ENCODE measurements around the gene TNFRSF8.

DNA sequence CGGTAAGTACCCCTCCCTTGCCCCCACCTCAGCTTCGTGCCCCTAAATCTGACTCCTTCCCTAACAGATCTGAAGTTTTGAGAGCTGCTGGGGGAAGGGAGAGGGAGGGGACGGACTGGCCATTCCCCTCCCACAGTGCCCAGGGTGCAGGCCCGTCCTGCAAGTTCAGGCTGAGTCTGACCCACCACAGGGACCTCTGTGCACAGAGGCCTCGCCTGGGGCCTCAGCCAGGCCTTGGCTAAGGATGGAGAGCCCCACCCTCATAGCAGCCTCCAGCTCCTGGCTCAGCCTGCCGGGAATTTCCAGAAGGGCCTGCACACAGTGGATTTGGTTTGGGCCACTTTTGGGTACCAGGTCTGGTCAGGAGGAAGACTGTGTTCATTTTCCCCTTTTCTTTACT lies 72.5 kb downstream of the TNFRSF8 start:
- TF ChIP-seq, protein P1, sequence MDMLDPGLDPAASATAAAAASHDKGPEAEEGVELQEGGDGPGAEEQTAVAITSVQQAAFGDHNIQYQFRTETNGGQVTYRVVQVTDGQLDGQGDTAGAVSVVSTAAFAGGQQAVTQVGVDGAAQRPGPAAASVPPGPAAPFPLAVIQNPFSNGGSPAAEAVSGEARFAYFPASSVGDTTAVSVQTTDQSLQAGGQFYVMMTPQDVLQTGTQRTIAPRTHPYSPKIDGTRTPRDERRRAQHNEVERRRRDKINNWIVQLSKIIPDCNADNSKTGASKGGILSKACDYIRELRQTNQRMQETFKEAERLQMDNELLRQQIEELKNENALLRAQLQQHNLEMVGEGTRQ (IDR thresholded peaks at IDR 0.05): no peak
- TF ChIP-seq SREBF2 (IDR thresholded peaks at IDR 0.05): no peak
- no peak for TF ChIP-seq EP300 (IDR thresholded peaks at IDR 0.05)
- TF ChIP-seq, protein P2, sequence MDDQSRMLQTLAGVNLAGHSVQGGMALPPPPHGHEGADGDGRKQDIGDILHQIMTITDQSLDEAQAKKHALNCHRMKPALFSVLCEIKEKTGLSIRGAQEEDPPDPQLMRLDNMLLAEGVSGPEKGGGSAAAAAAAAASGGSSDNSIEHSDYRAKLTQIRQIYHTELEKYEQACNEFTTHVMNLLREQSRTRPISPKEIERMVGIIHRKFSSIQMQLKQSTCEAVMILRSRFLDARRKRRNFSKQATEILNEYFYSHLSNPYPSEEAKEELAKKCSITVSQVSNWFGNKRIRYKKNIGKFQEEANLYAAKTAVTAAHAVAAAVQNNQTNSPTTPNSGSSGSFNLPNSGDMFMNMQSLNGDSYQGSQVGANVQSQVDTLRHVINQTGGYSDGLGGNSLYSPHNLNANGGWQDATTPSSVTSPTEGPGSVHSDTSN (IDR thresholded peaks at IDR 0.05): no peak
- TF ChIP-seq POLR2A (IDR thresholded peaks at IDR 0.05; ENCODE audit: low read length): no peak
- TF ChIP-seq CTCF (IDR thresholded peaks at IDR 0.05): no peak
- no peak for TF ChIP-seq HDAC2 (IDR thresholded peaks at IDR 0.05)
- TF ChIP-seq ELK1 (IDR thresholded peaks at IDR 0.05; ENCODE audit: low read depth, low read length): no peak
- TF ChIP-seq CHD2 (IDR thresholded peaks at IDR 0.05; ENCODE audit: low read length, partially characterized antibody): no peak

Data from A549 (cell line).